ENCODE results near the gene IDI2. TPM values are rescaled to one million over a fixed set of nuclear protein-coding genes. Genes with fewer than 3 reads are reported as not detected.

Gene IDI2
- total RNA-seq, 1 donor from 2014 or later = not detected

DNA sequence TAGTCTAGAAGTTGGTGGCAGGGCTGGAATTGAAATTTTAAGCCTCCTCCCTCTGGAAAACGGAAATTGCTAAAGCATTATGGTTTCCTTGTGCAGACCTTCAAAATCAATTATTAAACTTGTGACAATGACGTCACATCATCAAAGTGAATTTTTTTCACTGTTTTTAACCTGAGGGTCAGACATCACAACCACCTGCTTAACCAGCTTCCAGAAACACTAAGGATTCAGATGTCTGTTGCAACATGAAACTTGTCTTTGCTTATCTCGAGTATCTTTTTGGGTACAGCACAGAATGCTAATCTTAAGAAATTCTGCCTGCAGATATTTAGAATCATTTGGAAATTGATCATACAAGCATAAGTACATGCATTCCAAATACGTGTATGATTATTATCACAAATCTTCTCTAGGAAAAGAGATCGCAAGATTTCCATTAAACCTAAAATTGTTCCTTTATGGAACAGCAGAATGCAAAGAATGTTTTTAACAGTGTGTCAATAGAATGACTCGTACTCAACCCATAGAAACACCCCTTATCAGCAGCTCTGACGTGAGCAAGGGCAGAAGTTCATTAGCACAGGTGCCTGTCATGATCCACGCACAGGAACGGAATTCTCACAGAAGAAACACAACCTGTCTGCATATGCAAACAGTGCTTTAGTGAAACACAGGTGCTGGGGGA is 41.5 kb downstream of the IDI2 start:
- intact Hi-C loops (cut with micrococcal nuclease) = no loop called here

DNA sequence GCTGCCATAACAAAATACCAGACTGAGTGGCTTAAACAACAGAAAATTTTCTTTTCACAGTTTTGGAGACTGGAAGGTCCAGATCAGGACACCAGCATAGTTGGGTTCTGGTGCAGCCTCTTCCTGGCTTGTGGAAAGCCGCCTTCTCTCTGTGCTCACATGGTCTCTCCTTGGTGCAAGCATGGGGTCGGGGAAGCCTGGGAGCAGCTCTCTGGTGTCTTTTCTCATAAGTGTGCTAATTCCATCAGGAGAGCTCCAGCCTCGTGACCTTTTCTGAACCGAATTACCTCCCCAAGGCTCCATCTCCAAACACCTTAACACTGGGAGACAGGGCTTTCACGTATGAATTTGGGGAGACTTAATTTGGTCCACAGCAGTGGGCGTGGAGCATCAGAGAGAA is 42.3 kb downstream of the IDI2 start:
- intact Hi-C loops (cut with micrococcal nuclease) = no loop called here

DNA sequence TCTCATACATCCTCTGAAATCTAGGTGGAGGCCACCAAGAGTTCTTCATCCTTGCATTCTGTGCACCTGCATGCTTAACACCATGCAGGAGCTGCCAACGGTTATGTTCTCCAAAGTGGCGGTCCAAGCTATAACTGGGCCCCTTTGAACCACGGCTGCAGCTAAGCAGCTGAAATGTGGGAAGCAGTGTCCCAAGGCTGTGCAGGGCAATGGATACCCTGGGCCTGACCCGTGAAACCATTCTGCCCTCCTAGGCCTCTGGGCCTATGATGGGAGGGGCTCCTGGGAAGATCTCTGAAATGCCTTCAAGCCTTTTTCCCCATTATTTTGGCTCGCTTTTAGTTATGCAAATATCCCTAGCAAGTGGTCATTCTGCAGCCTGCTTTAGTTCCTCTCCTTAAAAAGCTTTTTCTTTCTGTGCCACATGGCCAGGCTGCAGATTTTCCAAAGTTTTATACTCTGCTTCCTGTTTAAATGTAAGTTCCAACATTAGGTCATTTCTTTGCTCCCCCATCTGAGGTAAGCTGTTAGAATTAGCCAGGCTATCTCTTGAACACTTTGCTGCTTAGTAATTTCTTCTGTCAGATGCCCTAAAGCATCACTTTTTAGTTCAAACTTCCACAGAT is 45.1 kb downstream of the IDI2 start:
- intact Hi-C loops (cut with micrococcal nuclease) = no loop called here

DNA sequence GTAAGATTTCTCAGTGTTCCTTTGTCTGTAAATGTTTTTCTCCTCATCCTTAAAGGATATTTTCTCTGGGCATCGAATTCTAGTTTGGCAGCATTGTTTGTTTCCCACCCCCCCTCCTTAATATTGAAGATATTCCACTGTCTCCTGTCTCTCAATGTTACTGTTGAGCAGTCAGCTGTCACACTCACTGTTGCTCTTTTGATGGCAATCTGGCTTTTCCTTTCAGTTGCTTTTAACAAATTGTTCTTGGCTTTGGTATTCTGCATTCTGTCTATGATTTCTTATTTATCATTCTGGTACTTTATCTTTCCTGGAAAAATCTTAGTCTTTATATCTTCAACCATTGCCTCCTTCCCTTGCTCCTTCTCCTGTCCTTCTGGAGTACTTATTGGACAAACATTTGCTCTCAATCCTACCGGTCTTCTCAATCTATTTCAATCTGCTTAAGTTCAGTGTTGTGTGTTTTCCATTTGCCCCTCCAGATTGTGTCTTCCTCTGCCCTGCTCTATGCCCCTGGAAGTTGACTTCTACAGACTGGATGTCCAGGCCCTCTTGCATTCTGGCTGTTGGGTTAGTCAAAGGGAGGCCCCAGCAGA is 46.7 kb downstream of the IDI2 start:
- intact Hi-C loops (cut with micrococcal nuclease) = no loop called here

DNA sequence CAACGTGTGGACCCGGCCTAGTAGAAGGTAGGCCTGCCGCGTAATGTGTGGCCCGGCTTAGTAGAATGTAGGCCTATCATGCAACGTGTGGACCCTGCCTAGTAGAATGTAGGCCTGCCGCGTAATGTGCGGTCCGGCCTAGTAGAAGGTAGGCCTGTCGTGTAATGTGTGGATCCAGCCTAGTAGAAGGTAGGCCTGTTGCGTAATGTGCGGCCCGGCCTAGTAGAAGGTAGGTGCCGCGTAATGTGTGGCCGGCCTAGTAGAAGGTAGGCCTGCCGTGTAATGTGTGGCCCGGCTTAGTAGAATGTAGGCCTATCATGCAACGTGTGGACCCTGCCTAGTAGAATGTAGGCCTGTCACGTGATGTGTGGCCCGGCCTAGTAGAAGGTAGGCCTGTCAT is 49.3 kb downstream of the IDI2 start:
- intact Hi-C loops (cut with micrococcal nuclease) = no loop called here

DNA sequence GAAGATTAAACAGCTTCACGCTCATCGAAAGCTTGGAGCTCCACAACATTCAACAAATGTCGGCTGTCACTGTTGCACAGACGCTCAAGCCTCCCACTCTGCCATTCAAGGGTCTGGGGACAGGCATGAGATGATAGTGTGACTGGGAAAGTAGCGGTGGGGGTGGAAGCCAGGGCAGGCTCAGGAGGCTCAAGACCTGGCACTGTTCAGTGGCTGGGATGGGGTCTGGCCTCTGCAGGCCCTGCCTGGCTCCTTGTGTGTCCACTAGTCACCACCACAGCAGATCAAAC is 50.9 kb downstream of the IDI2 start:
- intact Hi-C loops (cut with micrococcal nuclease) = no loop called here

DNA sequence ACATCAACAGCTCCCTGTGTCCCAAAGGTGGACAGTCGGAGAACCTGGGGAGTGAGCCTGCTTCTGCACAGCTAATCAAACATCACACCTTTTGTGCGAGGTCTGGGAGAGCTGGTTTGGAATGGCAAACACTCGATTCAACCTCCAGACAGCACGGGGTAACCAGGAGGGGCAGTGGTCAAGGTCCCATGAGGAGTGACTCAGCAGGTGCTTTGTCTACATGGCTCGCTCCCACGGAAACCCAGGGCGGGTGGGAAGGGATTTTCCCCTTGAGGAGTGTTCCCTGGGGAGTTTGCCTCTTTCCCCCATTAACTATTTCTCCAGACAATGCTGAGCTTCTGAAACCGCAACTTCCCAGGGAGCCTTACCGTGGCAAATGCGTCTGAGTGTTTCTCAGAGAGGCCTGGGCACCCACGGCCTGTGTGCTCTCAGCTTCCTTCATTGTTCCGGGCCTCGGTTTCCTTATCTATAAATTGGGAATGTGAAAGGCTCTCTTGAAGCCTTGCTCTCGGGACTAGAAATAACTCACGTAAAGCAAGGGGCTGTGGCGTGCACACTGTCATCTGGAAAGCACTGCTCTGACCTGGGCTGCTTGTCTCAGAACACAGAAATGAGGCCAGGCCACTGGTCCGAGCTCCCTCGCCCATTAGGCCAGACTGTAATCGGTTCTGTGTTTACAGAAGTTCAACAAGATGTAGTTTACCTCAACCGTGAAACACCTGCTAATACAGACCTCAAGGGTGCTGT is 51.4 kb downstream of the IDI2 start:
- intact Hi-C loops (cut with micrococcal nuclease) = no loop called here

DNA sequence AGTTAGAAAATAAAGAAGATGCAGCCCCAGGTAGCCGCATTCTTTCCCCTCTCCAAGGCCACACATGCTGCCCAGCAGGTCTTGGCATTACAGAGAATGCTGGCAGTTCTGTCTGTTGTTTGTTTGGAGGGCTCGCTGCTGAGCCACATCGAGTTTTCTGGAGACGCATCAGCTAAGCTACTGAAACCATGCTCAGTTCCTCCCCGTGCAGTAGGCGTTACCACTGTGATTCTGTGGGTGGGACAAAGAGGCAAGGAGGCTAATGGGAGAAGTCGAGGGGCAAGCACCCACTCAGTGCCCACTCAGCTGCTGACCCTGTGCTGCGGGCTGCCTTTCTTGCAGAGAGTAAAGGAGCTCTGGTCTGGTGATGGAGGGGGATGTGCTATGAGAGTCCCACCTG is 52.9 kb downstream of the IDI2 start:
- intact Hi-C loops (cut with micrococcal nuclease) = no loop called here

DNA sequence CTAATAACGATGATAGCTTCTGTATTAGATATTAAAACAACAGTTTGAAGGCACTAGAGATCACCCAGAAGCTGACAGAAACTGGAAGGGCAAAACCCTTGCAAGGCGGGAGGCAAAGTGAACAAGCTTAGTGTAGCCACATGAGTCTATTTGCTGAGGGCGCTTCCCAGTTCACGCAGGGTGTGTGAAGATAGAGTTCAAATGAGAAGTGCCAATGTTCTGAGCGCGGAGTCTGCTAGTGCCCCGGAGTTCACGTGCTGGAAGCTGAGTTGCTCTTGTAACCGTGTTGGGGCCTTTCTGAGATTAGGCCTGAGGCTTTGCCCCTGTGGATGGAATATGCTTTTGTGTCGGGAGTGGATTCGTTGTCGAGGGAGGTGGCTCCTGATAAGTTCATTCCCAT is 54.0 kb downstream of the IDI2 start:
- intact Hi-C loops (cut with micrococcal nuclease) = no loop called here

DNA sequence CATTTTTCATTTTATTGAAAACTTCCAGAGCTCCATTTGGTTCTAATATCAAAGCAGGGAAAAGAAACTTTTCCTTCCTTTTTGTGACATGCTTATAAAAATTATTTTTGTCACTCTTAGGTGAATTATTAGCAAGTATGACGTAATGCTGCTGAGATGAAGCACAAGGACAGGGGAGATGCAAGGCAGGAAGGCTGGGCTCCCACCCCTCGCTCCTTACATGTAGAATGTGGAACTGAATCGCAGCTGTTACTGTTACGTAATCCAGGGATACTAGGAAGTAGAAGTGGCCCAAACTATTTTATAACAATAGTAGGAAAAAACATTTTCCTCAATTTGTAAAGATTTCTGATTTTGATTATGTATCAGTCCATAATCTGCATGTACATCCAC is 54.5 kb downstream of the IDI2 start:
- intact Hi-C loops (cut with micrococcal nuclease) = no loop called here

DNA sequence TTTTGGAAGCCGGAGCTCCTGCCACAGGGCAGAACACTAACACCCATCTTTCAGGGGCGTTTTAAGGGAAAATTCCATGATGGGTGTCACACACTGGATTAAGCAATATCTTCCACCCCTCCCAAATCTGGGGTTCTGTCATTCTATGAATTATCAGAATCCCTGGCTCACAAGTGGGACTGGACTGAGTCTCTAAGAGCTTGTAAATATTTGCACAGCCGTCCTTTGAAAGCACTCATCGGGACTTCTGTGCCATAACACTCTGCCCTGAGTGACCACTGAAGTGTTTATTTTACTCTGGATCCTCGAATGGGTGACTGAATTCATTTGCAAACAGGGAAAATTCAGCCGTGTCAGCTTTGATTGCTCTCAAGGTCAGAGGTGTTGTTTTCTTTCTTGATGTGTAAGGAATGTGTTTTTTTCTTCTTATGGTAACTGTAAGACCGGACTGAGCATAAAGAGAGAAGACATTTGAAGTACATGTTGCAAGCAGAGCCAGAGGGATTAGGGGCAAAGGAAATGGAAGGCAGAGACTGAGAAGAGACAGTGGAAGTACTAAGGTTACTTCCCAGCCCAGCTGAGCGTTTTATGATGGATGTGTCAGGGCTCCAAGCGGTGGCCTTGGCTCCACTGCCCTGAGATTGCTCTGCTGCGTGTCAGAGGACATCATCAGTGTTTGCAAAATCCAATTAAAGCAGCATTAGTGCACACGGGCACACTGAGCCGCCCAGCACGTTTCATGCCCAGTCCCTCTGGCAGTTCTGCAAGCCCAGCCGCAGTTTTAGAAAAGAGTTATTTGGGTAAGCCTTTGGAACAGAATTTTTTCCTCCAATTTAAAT is 55.1 kb downstream of the IDI2 start:
- intact Hi-C loops (cut with micrococcal nuclease) = no loop called here

DNA sequence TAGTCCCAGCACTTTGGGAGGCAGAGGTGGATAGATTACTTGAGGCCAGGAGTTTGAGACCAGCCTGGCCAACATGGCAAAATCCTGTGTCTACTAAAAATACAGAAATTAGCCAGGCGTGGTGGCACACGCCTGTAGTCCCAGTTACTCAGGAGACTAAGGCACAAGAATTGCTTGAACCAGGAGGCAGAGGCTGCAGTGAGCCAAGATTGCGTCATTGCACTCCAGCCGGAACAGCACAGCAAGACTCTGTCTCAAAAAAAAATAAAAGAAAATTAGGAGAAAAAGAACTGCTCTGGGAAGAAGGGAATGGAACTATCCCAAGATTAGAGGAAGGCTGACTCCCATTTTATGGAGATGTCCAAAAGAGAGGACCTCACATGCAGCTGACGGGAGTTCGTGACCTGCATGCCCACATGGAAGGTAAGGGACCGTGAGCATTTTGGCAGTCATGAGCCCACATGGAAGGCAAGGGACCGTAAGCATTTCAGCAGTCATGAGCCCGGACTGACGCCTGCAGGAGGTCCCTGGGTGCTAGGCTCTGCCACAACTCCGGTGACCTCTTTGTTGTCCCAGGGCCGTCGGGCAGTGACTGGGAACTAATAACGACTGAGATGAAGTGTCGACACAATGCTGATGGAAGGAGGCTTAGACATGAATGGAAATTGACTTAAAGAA is 56.0 kb downstream of the IDI2 start:
- intact Hi-C loops (cut with micrococcal nuclease) = no loop called here

Other genes with a start within 250 kb of the IDI2 start
- gene LARP4B, start 94.2 kb downstream of the IDI2 start, total RNA-seq = 124 and 128 TPM in 2 replicates
- 83.4 and 83.7 TPM in 2 replicates for gene GTPBP4, start 37.4 kb downstream of the IDI2 start, total RNA-seq
- 55.5 and 56.8 TPM in 2 replicates for gene IDI1, start 23.3 kb upstream of the IDI2 start, total RNA-seq
- 26.1 and 29.0 TPM in 2 replicates for gene WDR37, start 30.5 kb upstream of the IDI2 start, total RNA-seq